Rectal smooth muscle tissue (tissue), 1 donor: ENCODE measurements around the gene GPR152.
A peak's percentile ranks its signal among the peaks of the same experiment; 100 is the strongest.

Experiments
- H3K27ac ChIP-seq: one replicate; pipeline ENCODE4 v1.7.0; 2013; ENCODE audit warnings: low read depth, low read length, inconsistent platforms
- H3K27me3 ChIP-seq: one replicate; pipeline ENCODE4 v1.7.0; 2013; ENCODE audit warnings: low read length; ENCODE audit not compliant: control insufficient read depth, insufficient read depth
- H3K36me3 ChIP-seq: one replicate; pipeline ENCODE4 v1.7.0; 2013; ENCODE audit warnings: low read length; ENCODE audit not compliant: control insufficient read depth, insufficient read depth
- H3K4me1 ChIP-seq: one replicate; pipeline ENCODE4 v1.7.0; 2013; ENCODE audit warnings: low read length; ENCODE audit not compliant: control insufficient read depth, insufficient read depth
- H3K4me3 ChIP-seq: one replicate; pipeline ENCODE4 v1.7.0; 2013; ENCODE audit warnings: low read length
- H3K9ac ChIP-seq: one replicate; pipeline ENCODE4 v1.7.0; 2013; ENCODE audit warnings: low read length

Gene GPR152

GRCh38 chr11:67453816-67454732 is 1.5 kb upstream of the GPR152 start:
- H3K27ac ChIP-seq, result no peak overlapping the region
- no peak overlapping the region for H3K9ac ChIP-seq
- no peaks in the 10 kb centered on the region for H3K4me1 ChIP-seq
- H3K27me3 ChIP-seq, result no peaks in the 10 kb centered on the region
- no peak overlapping the region for H3K4me3 ChIP-seq
- no peaks in the 10 kb centered on the region for H3K36me3 ChIP-seq

DNA sequence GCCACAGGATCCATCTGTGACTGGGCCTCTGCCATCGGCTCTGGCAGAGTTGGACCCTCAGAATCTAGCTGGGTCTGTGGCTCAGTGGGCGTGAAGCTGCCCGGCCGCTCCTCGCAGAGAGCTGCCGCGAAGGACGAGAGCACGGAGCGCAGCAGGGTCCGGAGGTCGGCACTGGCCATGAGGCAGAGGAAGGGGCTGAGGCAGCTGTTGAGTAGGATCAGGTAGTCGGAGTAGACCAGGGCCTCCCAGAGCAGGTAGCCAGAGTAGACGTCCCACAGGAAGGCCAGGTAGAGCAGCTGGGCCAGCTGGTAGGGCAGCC is 912 bp downstream of the GPR152 start:
- no peak overlapping the region for H3K27ac ChIP-seq
- H3K9ac ChIP-seq, result no peak overlapping the region
- no peaks in the 10 kb centered on the region for H3K4me1 ChIP-seq

GRCh38 chr11:67450796-67451657 is 1.5 kb downstream of the GPR152 start:
- H3K27me3 ChIP-seq, result no peaks in the 10 kb centered on the region
- no peaks in the 10 kb centered on the region for H3K4me1 ChIP-seq
- no peak overlapping the region for H3K27ac ChIP-seq
- H3K36me3 ChIP-seq, result no peaks in the 10 kb centered on the region
- no peak overlapping the region for H3K9ac ChIP-seq
- H3K4me3 ChIP-seq, result no peak overlapping the region

More for the DNA sequence above, 912 bp downstream of the GPR152 start:
- Histone ChIP-seq H3K27me3 (no peaks in the 10 kb centered on the region), H3K36me3 (no peaks in the 10 kb centered on the region), H3K4me3 (no peak overlapping the region)

DNA sequence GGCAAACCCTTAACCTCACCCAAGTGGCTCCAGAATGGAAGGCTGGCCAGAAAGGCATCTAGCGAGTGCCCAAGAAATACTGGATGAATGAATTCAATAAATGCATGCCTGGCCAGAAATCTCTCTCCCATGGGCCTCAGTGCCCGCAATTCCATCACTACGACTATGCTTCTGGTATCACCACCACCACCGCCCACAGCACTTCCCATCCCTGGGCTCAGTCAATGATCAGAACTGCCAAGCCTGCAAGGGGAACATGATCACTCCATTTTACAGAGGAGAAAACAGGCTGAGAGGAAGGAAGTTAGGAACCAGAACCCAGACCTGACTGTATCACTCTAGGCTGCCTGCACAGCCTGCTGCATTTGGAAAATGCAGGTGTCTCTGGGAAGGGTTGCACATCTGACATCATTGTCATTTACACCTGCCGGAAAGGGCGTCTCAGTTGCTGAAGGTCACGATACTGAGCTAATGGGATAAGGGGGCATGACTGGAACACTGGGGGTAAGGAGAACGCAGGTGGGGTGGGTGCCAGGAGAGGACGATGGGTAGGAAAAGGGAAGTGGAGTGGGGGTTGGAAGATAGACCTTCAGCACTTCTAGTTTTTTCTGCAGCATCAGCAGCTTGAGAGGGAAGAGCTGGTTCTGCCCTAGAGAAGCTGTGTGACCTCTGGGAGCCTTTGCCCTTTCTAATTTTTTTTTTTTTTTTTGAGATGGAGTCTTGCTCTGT is 3.2 kb downstream of the GPR152 start:
- Histone ChIP-seq H3K4me3 (no peak overlapping the region), H3K9ac (no peak overlapping the region), H3K27me3 (no peaks in the 10 kb centered on the region), H3K36me3 (no peaks in the 10 kb centered on the region), H3K4me1 (no peaks in the 10 kb centered on the region), H3K27ac (no peak overlapping the region)

GRCh38 chr11:67448220-67448609 is 4.3 kb downstream of the GPR152 start:
- H3K4me1 ChIP-seq, result no peaks in the 10 kb centered on the region
- no peaks in the 10 kb centered on the region for H3K36me3 ChIP-seq
- no peak overlapping the region for H3K4me3 ChIP-seq
- no peaks in the 10 kb centered on the region for H3K27me3 ChIP-seq
- H3K27ac ChIP-seq, result no peak overlapping the region
- no peak overlapping the region for H3K9ac ChIP-seq

DNA sequence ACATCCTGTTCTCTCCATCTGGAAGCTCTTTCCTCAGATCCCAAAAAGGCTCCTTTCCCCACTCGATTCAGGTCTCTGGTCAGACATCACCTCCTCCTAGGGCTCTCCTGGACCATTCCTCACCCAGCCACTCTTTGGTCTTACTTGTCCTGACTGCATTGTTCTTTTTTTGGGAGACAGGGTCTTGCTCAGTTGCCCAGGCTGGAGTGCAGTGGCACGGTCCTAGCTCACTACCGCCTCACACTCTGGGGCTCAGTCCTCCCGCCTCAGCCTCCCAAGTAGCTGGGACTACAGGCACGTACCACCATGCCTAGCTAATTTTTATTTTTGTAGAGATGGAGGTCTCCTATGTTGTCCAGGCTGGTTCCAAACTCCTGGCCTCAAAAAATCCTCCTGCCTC is 7.0 kb downstream of the GPR152 start:
- H3K4me3 ChIP-seq, result no peak overlapping the region
- no peaks in the 10 kb centered on the region for H3K4me1 ChIP-seq
- no peak overlapping the region for H3K27ac ChIP-seq
- H3K27me3 ChIP-seq, result no peaks in the 10 kb centered on the region
- H3K36me3 ChIP-seq, result no peaks in the 10 kb centered on the region
- H3K9ac ChIP-seq, result no peak overlapping the region

- peak overlapping the region; percentile 45 for H3K9ac ChIP-seq
- H3K27me3 ChIP-seq, result no peaks in the 10 kb centered on the region
- peak overlapping the region; percentile 73 for H3K4me3 ChIP-seq
- no peaks in the 10 kb centered on the region for H3K4me1 ChIP-seq
- H3K36me3 ChIP-seq, result peaks cover under 1% of the 10 kb centered on the region
- peak overlapping the region; percentile 88 for H3K27ac ChIP-seq
These were observed 9.8 kb downstream of the GPR152 start for GRCh38 chr11:67442504-67443404.

GRCh38 chr11:67441731-67442351 is 10.7 kb downstream of the GPR152 start:
- H3K36me3 ChIP-seq, result peaks cover 3% of the 10 kb centered on the region
- no peak overlapping the region for H3K27ac ChIP-seq
- no peaks in the 10 kb centered on the region for H3K27me3 ChIP-seq
- H3K9ac ChIP-seq, result no peak overlapping the region
- peak overlapping the region; percentile 73 for H3K4me3 ChIP-seq
- no peaks in the 10 kb centered on the region for H3K4me1 ChIP-seq

DNA sequence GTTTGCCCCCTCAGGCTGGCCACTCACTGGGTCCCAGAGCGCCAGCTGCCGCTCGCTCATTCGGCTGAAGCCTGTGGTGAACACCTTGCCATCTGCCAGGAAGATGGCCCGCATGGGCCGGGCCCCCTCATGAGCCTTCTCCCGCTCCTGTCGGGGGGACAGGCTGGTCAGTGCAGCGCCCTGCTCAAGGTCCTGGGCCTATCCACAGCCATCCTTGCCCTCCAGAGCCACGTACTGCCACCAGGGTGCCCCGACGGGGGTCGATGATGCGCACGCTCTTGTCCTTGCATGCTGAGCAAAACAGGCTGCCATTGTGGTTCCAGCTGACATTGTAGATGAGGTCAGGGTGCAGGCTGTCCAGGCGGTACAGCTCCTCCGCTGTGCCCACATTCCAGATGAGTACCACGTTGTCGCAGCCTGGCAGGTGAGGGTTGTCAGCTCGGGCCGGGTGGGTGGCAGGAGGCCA is 11.4 kb downstream of the GPR152 start:
- H3K27ac ChIP-seq, result no peak overlapping the region
- H3K4me3 ChIP-seq, result no peak overlapping the region
- peaks cover 3% of the 10 kb centered on the region for H3K36me3 ChIP-seq
- no peak overlapping the region for H3K9ac ChIP-seq
- no peaks in the 10 kb centered on the region for H3K4me1 ChIP-seq
- H3K27me3 ChIP-seq, result no peaks in the 10 kb centered on the region

GRCh38 chr11:67440229-67441097 is 12.1 kb downstream of the GPR152 start:
- H3K9ac ChIP-seq, result no peak overlapping the region
- H3K36me3 ChIP-seq, result peaks cover 6% of the 10 kb centered on the region
- no peaks in the 10 kb centered on the region for H3K27me3 ChIP-seq
- no peak overlapping the region for H3K4me3 ChIP-seq
- H3K27ac ChIP-seq, result no peak overlapping the region
- H3K4me1 ChIP-seq, result no peaks in the 10 kb centered on the region
